ENCODE measurements around the gene GCC1.

The GCC1 gene
- 60.8 to 93.7 (median 75.0) reads per million in 9 experiments for total RNA-seq

- Mint-ChIP-seq H3K27ac (peak within 1 kb of the TSS; percentile 88 to 95), H3K36me3 (ENCODE audit: insufficient read depth) (peaks cover 20% of the 10 kb centered on the region), H3K27me3 (no peaks in the 10 kb centered on the region), H3K9me3 (no peaks in the 10 kb centered on the region), H3K4me3 (peak within 1 kb of the TSS; percentile 90 to 92), H3K4me1 (ENCODE audit: low read depth in 2 of 2) (peaks cover 54 to 72% of the 10 kb centered on the region in 2 donors)
- ATAC-seq (replicated peaks) (peak; percentile 76), DNase-seq (peak; percentile 95 to 97 (median 97))
Observed at GRCh38 chr7:127585044-127585953, at the start of gene GCC1. GCC1 (minus strand) TSS chr7:127585596; CDS start chr7:127585182, 414 bp downstream.

GRCh38 chr7:127632276-127632910 is 47.0 kb upstream of the GCC1 start:
- H3K36me3 Mint-ChIP-seq (ENCODE audit: insufficient read depth): peaks cover 1% of the 10 kb centered on the region
- peaks cover 49 to 52% of the 10 kb centered on the region in 2 donors for H3K27me3 Mint-ChIP-seq
- no peak for ATAC-seq (replicated peaks)
- no peaks in the 10 kb centered on the region for H3K9me3 Mint-ChIP-seq
- H3K4me3 Mint-ChIP-seq: no peak overlapping the region
- DNase-seq: no peak
- no peak overlapping the region for H3K27ac Mint-ChIP-seq
- H3K4me1 Mint-ChIP-seq (ENCODE audit: low read depth in 2 of 2): peaks cover 0 to 2% of the 10 kb centered on the region in 2 donors

DNA sequence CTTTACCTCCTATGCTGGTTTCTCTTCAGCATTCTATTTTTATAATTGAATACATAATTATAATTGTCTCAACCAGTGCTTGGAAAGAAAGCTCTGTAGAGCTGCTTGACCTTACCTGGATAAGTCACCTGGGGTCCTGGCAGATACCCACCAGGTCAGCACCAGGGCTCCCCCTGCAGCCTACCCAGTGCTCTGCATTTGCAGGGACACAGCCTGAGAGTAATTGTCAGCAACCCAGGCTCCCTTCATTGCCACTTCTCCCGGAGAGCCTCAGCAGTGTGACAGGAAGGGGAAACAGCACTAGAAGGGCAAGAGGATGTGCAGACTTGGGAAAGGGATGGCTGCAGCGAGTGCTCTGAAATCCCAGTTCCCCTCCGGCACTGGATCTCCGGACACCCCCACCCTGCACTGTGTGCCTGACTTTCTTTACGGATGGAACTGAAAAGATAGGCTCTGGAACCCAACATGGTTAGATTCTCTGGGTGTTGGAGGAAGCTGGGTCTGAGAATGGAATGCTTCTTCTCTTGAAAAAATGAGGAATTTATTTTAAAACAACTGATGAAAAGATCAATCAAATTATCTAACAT is 44.0 kb upstream of the GCC1 start:
- no peaks in the 10 kb centered on the region for H3K36me3 Mint-ChIP-seq (ENCODE audit: insufficient read depth)
- H3K4me3 Mint-ChIP-seq: no peak overlapping the region
- DNase-seq (peak in 2 of 3 experiments; percentile 5 to 15), ATAC-seq (replicated peaks) (peak; percentile 61)
- H3K9me3 Mint-ChIP-seq: no peaks in the 10 kb centered on the region
- peaks cover 36 to 37% of the 10 kb centered on the region in 2 donors for H3K27me3 Mint-ChIP-seq
- H3K27ac Mint-ChIP-seq: no peak overlapping the region
- H3K4me1 Mint-ChIP-seq (ENCODE audit: low read depth in 2 of 2): peaks cover 0 to 2% of the 10 kb centered on the region in 2 donors

GRCh38 chr7:127628445-127628844 is 43.0 kb upstream of the GCC1 start:
- DNase-seq (no peak), ATAC-seq (replicated peaks) (no peak)
- H3K27ac Mint-ChIP-seq: no peak overlapping the region
- H3K36me3 Mint-ChIP-seq (ENCODE audit: insufficient read depth): no peaks in the 10 kb centered on the region
- H3K4me3 Mint-ChIP-seq: no peak overlapping the region
- peaks cover 34% of the 10 kb centered on the region in 2 donors for H3K27me3 Mint-ChIP-seq
- no peaks in the 10 kb centered on the region for H3K9me3 Mint-ChIP-seq
- peaks cover 0 to 2% of the 10 kb centered on the region in 2 donors for H3K4me1 Mint-ChIP-seq (ENCODE audit: low read depth in 2 of 2)

GRCh38 chr7:127625331-127625730 is 39.9 kb upstream of the GCC1 start:
- peaks cover 6 to 10% of the 10 kb centered on the region in 2 donors for H3K4me1 Mint-ChIP-seq (ENCODE audit: low read depth in 2 of 2)

GRCh38 chr7:127620406-127621233 is 35.2 kb upstream of the GCC1 start:
- no peak for ATAC-seq (replicated peaks)
- Mint-ChIP-seq H3K9me3 (no peaks in the 10 kb centered on the region), H3K4me1 (ENCODE audit: low read depth in 2 of 2) (peaks cover 7 to 10% of the 10 kb centered on the region in 2 donors), H3K36me3 (ENCODE audit: insufficient read depth) (peaks cover 3% of the 10 kb centered on the region), H3K27me3 (peaks cover 85% of the 10 kb centered on the region in 2 donors), H3K27ac (no peak overlapping the region), H3K4me3 (peak overlapping the region in 1 of 2 donors; percentile 36)
- DNase-seq: no peak

More at GRCh38 chr7:127625331-127625730, 39.9 kb upstream of the GCC1 start:
- DNase-seq (no peak), ATAC-seq (replicated peaks) (no peak)
- Mint-ChIP-seq H3K27me3 (peaks cover 38 to 41% of the 10 kb centered on the region in 2 donors), H3K27ac (no peak overlapping the region), H3K36me3 (ENCODE audit: insufficient read depth) (no peaks in the 10 kb centered on the region), H3K9me3 (no peaks in the 10 kb centered on the region), H3K4me3 (no peak overlapping the region)

DNA sequence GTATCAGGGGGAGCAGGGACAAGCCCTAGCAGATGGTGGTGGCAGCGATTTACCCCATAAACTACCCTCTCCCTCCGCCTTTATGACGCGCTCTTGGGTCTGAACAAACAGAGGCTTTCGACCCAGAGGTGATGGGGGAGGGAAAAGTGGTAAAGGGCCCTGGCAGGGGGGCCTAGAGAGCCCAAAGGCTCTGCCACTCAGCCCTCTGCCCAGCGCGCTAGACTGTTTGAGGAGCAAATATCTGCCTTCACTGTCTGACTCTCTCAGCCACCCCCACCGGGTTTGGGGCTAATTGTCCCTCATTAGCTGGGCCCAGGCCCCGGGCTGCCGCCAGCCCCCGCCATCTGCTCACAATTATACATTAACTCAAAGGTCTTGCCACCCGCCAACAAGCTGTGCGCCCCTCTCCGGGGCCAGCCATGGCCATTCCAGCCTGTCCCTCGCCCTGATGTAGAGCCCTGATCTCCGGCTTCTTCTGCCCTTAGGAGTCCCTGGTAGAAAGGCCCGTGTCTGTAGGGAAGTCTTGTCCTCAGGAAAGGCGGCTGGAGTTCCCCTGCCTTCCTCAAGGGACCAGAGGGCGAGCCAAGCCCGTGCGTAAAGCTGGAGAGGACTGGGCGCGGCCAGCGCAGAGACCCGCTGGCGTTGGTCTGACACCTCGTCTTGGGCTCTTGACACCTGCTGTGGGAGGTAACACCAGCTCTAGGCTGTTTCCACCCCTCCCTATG is 34.4 kb upstream of the GCC1 start:
- ATAC-seq (replicated peaks) (no peak), DNase-seq (no peak)
- Mint-ChIP-seq H3K27ac (no peak overlapping the region), H3K4me1 (ENCODE audit: low read depth in 2 of 2) (peaks cover 7 to 10% of the 10 kb centered on the region in 2 donors), H3K9me3 (no peaks in the 10 kb centered on the region), H3K4me3 (no peak overlapping the region), H3K36me3 (ENCODE audit: insufficient read depth) (peaks cover 3% of the 10 kb centered on the region), H3K27me3 (peaks cover 87 to 91% of the 10 kb centered on the region in 2 donors)

- no peaks in the 10 kb centered on the region for H3K9me3 Mint-ChIP-seq
- ATAC-seq (replicated peaks) (no peak), DNase-seq (no peak)
- peaks cover 84 to 94% of the 10 kb centered on the region in 2 donors for H3K27me3 Mint-ChIP-seq
- no peak overlapping the region for H3K4me3 Mint-ChIP-seq
- H3K27ac Mint-ChIP-seq: no peak overlapping the region
- H3K4me1 Mint-ChIP-seq (ENCODE audit: low read depth in 2 of 2): peaks cover 7 to 10% of the 10 kb centered on the region in 2 donors
- peaks cover 3% of the 10 kb centered on the region for H3K36me3 Mint-ChIP-seq (ENCODE audit: insufficient read depth)
Observed at GRCh38 chr7:127618775-127619174, 33.4 kb upstream of the GCC1 start.

DNA sequence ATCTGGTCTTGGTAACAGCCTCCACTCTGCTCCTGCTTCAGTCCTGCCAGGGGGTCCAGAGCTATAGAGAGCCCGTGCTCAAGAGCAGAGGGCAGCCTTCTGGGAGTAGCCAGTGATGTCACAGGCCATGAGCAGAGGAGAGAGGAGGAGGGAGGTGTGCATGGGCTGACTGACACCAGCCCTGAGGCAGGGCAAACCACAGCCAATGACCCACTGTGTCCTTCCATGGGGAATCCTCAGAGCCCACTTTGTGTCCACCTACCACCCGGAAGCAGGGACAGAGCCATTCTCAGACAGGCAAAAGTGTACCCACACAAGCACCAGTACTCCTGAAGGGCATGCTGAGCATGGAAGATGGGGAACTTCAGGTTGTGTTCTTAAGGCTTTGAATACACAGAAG is 32.6 kb upstream of the GCC1 start, which contains the start of gene PAX4:
TSS of gene PAX4 (minus strand) at position 101 of the 400 bp plus-strand sequence. CDS start 2,214 bp downstream, outside the sequence.
- Mint-ChIP-seq H3K27me3 (peaks cover 87 to 98% of the 10 kb centered on the region in 2 donors), H3K9me3 (no peaks in the 10 kb centered on the region), H3K36me3 (ENCODE audit: insufficient read depth) (peaks cover 3% of the 10 kb centered on the region), H3K4me3 (no peak within 1 kb of the TSS), H3K4me1 (ENCODE audit: low read depth in 2 of 2) (peaks cover 7 to 10% of the 10 kb centered on the region in 2 donors), H3K27ac (no peak within 1 kb of the TSS)
- ATAC-seq (replicated peaks) (no peak), DNase-seq (no peak)

DNA sequence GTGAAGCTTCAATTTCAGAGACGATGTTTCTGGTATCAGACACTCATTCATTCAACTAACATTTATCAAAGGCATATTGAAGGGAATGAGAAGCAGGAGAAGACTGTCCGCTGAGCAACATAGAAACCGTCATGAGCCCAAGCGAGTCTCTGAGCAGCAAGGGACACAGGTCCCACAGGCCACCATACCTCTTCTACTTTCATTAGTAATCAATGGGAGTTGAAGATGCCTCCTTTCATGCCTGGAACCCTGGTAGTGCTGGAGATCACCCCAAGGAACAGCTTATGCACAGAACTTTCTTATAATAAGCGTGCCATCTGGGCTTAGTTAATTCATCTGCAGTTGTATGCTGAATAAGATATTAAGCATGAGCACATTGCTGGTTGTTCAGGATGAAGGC is 31.3 kb upstream of the GCC1 start:
- ATAC-seq (replicated peaks) (no peak), DNase-seq (no peak)
- no peak overlapping the region for H3K4me3 Mint-ChIP-seq
- no peak overlapping the region for H3K27ac Mint-ChIP-seq
- peaks cover 7 to 10% of the 10 kb centered on the region in 2 donors for H3K4me1 Mint-ChIP-seq (ENCODE audit: low read depth in 2 of 2)
- no peaks in the 10 kb centered on the region for H3K9me3 Mint-ChIP-seq
- H3K27me3 Mint-ChIP-seq: peaks cover 90 to 100% of the 10 kb centered on the region in 2 donors
- peaks cover 3% of the 10 kb centered on the region for H3K36me3 Mint-ChIP-seq (ENCODE audit: insufficient read depth)

GRCh38 chr7:127612263-127612662 is 26.9 kb upstream of the GCC1 start:
- no peak overlapping the region for H3K4me3 Mint-ChIP-seq
- H3K9me3 Mint-ChIP-seq: no peaks in the 10 kb centered on the region
- H3K27ac Mint-ChIP-seq: no peak overlapping the region

GRCh38 chr7:127609297-127609696 is 23.9 kb upstream of the GCC1 start:
- Mint-ChIP-seq H3K27ac (no peak overlapping the region), H3K27me3 (peaks cover 36 to 41% of the 10 kb centered on the region in 2 donors), H3K36me3 (ENCODE audit: insufficient read depth) (no peaks in the 10 kb centered on the region), H3K4me3 (no peak overlapping the region), H3K9me3 (no peaks in the 10 kb centered on the region), H3K4me1 (ENCODE audit: low read depth in 2 of 2) (no peaks in the 10 kb centered on the region)
- no peak for ATAC-seq (replicated peaks)
- no peak for DNase-seq

More at GRCh38 chr7:127612263-127612662, 26.9 kb upstream of the GCC1 start:
- ATAC-seq (replicated peaks) (no peak), DNase-seq (no peak)
- Mint-ChIP-seq H3K27me3 (peaks cover 60 to 70% of the 10 kb centered on the region in 2 donors), H3K36me3 (ENCODE audit: insufficient read depth) (no peaks in the 10 kb centered on the region), H3K4me1 (ENCODE audit: low read depth in 2 of 2) (no peaks in the 10 kb centered on the region)
